Esophagus squamous epithelium (tissue), 5 donors: ENCODE results near the gene RITA1. TPM values are rescaled to one million over a fixed set of nuclear protein-coding genes. Genes with fewer than 3 reads are reported as not detected.

ENCODE experiments used
- DNase-seq: peaks from one replicate; lab custom pipeline; 2025; lab: John Stamatoyannopoulos, UW
- H3K27ac ChIP-seq, 4 donors: fragments of 200-600 bp; sonication (generic); one replicate each; pipeline ENCODE4 v1.5.1; 2016 to 2019; ENCODE audit warnings: mild to moderate bottlenecking in 1 of 4
- H3K27me3 ChIP-seq, 4 donors: fragments of 200-600 bp; sonication (generic); 1 replicate in 3 of 4; 2 replicates in 1 of 4; pipeline versions ENCODE4 v1.5.1 to v1.6.0; 2017 to 2021; ENCODE audit warnings: antibody characterized with exemption in 1 of 4
- H3K36me3 ChIP-seq, 3 donors: fragments of 200-600 bp; sonication (generic); one replicate each; pipeline ENCODE4 v1.5.1; 2016 to 2019
- H3K4me1 ChIP-seq, 3 donors: fragments of 200-600 bp; sonication (generic); one replicate each; pipeline ENCODE4 v1.5.1; 2017 to 2019
- H3K4me3 ChIP-seq, 4 donors: fragments of 200-600 bp; sonication (generic); 1 replicate in 3 of 4; 2 replicates in 1 of 4; pipeline ENCODE4 v1.5.1; 2016 to 2019; ENCODE audit warnings: mild to moderate bottlenecking in 2 of 4, moderate library complexity in 1 of 4
- H3K9me3 ChIP-seq, 3 donors: fragments of 200-600 bp; sonication (generic); one replicate each; pipeline ENCODE4 v1.5.1; 2016 to 2019
- CTCF ChIP-seq, 6 experiments: fragments of 450-650 bp in 4 of 6; fragments of 200-600 bp in 2 of 6; sonication (generic) in 2 of 6; IDR thresholded peaks; one replicate each; pipeline ENCODE4 v1.5.1; 2016 to 2019; ENCODE audit warnings: antibody characterized with exemption in 6 of 6, mild to moderate bottlenecking in 4 of 6, moderate library complexity in 4 of 6
- POLR2A ChIP-seq, 4 donors: fragments of 450-650 bp; IDR thresholded peaks; one replicate each; pipeline ENCODE4 v1.6.1; 2017; ENCODE audit warnings: antibody characterized with exemption in 4 of 4, mild to moderate bottlenecking in 4 of 4, moderate library complexity in 3 of 4
- WGBS, 2 donors: methylation state at CpG; one replicate each; pipeline ENCODE4 v1.1.5; 2018; 5-methylcytosine and 5-hydroxymethylcytosine counted together
- intact Hi-C: fragments of 100-400 bp; cut with DNase I; formaldehyde crosslinking; loops from one replicate; pipeline ENCODE4 v1.15.0; 2022
- total RNA-seq, 4 donors: library from RNA; depleted of rRNA; stranded (reverse); fragments of >200 nt; gene quantifications; one replicate each; pipeline ENCODE4 v1.1.0, GENCODE V29; 2016
- donor health status: DM: yes; HTN: yes; CAD: no.

The RITA1 gene
- total RNA-seq, 4 donors from 2014 or later = 17.0 to 30.0 (median 20.3) TPM

- TF ChIP-seq CTCF (IDR thresholded peaks at IDR 0.05) = no peak
- no peak for TF ChIP-seq POLR2A (IDR thresholded peaks at IDR 0.05)
- Histone ChIP-seq H3K9me3 (no peaks in the 10 kb centered on the region), H3K36me3 (peaks cover 26 to 100% (median 73%) of the 10 kb centered on the region in 3 donors), H3K4me1 (no peaks in the 10 kb centered on the region), H3K4me3 (no peak overlapping the region), H3K27me3 (no peaks in the 10 kb centered on the region), H3K27ac (no peak overlapping the region)
- intact Hi-C loops = loop anchor here (5.0 kb wide), 1 partner anchor 123 kb away; no protein-coding TSS in a partner anchor
- no peak for DNase-seq
- WGBS, 2 donors = 78 to 92% methylated on average over 5 of the region's 5 CpGs
Observed at GRCh38 chr12:113170457-113170856, 15.1 kb upstream of the RITA1 start.

DNA sequence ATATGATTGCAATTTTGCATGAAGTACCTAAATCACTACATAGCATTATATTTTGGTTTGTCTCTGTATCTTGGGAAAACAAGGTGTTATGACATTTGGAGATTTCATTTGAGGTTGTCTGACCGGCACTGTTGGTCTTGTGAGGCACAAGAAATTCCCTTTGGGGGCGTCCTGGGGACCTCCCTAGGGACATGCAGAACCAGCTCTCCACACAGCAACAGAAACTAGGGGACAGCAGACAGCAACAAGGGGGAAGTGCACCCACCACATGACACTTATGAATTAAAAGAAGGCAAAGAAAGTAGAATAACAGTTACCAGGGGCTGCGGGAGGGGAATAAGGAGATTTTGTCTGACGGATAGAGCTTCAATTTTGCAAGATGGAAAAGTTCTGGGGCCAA lies 14.6 kb upstream of the RITA1 start:
- Histone ChIP-seq H3K36me3 (peaks cover 24 to 100% (median 73%) of the 10 kb centered on the region in 3 donors), H3K4me1 (no peaks in the 10 kb centered on the region), H3K27ac (no peak overlapping the region), H3K9me3 (no peaks in the 10 kb centered on the region), H3K27me3 (no peaks in the 10 kb centered on the region), H3K4me3 (no peak overlapping the region)
- TF ChIP-seq CTCF (IDR thresholded peaks at IDR 0.05) (no peak), POLR2A (IDR thresholded peaks at IDR 0.05) (no peak)
- intact Hi-C loops = loop anchor here (5.0 kb wide), 1 partner anchor 124 kb away; no protein-coding TSS in a partner anchor
- 80 to 89% methylated on average over 4 of the region's 4 CpGs for WGBS, 2 donors
- no peak for DNase-seq

DNA sequence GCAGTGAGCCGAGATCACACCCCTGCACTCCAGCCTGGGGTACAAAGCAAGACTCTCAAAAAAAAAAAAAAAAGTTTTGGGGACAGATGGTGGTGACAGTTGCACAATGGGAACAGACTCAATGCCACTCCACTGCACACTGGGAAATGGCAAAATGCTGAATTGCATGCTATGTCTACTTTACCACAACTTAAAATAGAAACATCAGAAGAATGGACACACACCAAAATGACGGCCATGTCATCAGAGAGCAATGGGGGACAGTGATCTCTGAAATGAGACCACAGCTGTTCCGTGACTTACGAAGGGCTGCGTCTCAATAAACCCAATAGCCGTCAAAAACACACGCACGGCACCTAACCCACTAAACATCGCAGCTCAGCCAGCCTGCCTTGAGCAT lies 14.0 kb upstream of the RITA1 start:
- intact Hi-C loops = loop anchor here (5.0 kb wide), 1 partner anchor 124 kb away; no protein-coding TSS in a partner anchor
- Histone ChIP-seq H3K4me3 (no peak overlapping the region), H3K27me3 (no peaks in the 10 kb centered on the region), H3K36me3 (peaks cover 24 to 100% (median 75%) of the 10 kb centered on the region in 3 donors), H3K4me1 (no peaks in the 10 kb centered on the region), H3K9me3 (no peaks in the 10 kb centered on the region), H3K27ac (no peak overlapping the region)
- no peak for TF ChIP-seq CTCF (IDR thresholded peaks at IDR 0.05)
- no peak for TF ChIP-seq POLR2A (IDR thresholded peaks at IDR 0.05)
- DNase-seq = no peak
- WGBS, 2 donors = 93 to 95% methylated on average over 9 of the region's 9 CpGs

DNA sequence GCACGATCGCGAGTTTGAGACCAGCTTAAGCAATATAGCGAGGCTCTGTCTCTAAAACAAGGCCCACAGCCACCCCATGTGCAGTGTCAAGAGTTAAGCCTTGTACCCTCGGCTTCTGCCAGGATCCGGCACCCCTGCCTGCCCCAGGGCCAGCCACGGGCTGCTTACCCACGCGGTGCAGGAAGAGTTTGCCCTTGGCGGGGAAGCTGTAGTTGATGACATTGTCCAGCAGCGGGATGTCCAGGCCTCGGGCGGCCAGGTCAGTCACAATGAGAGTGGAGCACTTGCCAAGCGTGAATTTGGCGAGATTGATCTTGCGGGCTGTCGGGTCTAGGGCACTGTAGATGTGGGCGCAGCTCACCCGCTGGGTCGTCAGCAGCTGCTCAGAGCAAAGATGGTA lies 13.3 kb upstream of the RITA1 start:
- no peaks in the 10 kb centered on the region for H3K27me3 ChIP-seq
- H3K9me3 ChIP-seq = no peaks in the 10 kb centered on the region
- H3K4me1 ChIP-seq = no peaks in the 10 kb centered on the region
- intact Hi-C loops = loop anchor here (5.0 kb wide), 1 partner anchor 125 kb away; no protein-coding TSS in a partner anchor
- no peak overlapping the region for H3K4me3 ChIP-seq
- H3K27ac ChIP-seq = no peak overlapping the region
- no peak for DNase-seq
- TF ChIP-seq CTCF (IDR thresholded peaks at IDR 0.05) (no peak), POLR2A (IDR thresholded peaks at IDR 0.05) (no peak)
- WGBS, 2 donors = 94 to 100% methylated on average over 4 to 11 of the region's 20 CpGs
- H3K36me3 ChIP-seq = peaks cover 30 to 100% (median 78%) of the 10 kb centered on the region in 3 donors

- Histone ChIP-seq H3K9me3 (no peaks in the 10 kb centered on the region), H3K27ac (no peak overlapping the region), H3K4me3 (no peak overlapping the region), H3K4me1 (no peaks in the 10 kb centered on the region), H3K27me3 (no peaks in the 10 kb centered on the region), H3K36me3 (peaks cover 31 to 100% (median 78%) of the 10 kb centered on the region in 3 donors)
- intact Hi-C loops = loop anchor here (5.0 kb wide), 1 partner anchor 126 kb away; no protein-coding TSS in a partner anchor
- no peak for DNase-seq
- WGBS, 2 donors = 80 to 93% methylated on average over 7 of the region's 7 CpGs
- no peak for TF ChIP-seq CTCF (IDR thresholded peaks at IDR 0.05)
- no peak for TF ChIP-seq POLR2A (IDR thresholded peaks at IDR 0.05)
Observed at GRCh38 chr12:113173081-113173698, 12.3 kb upstream of the RITA1 start.
